SK-N-SH (cell line): ENCODE data around the gene TCFL5. TPM values are rescaled to one million over a fixed set of nuclear protein-coding genes. Genes with fewer than 3 reads are reported as not detected.

Experiments used
- CTCF ChIA-PET: fragments of 300-600, 350-600 bp; formaldehyde crosslinking; extraction: SDS; loops from one replicate; lab custom pipeline; 2021; lab: Yijun Ruan, JAX
- POLR2A ChIA-PET: fragments of 350-600 bp; sonication (Branson Sonifier 250); formaldehyde crosslinking; extraction: SDS; loops from one replicate; lab custom pipeline; 2020; ENCODE audit warnings: antibody characterized with exemption, inconsistent platforms; lab: Yijun Ruan, JAX
- DNase-seq: peaks from one replicate; pipeline ENCODE4 v3.0.0; 2012
- H2AFZ ChIP-seq: fragments of 200-600 bp; sonication (generic); 2 replicates; pipeline ENCODE4 v1.8.1; 2016; ENCODE audit warnings: antibody characterized with exemption, mild to moderate bottlenecking, low read depth
- H3F3A ChIP-seq: fragments of 200-600 bp; sonication (generic); replicated peaks from 2 replicates; pipeline ENCODE3; 2016; ENCODE audit warnings: antibody characterized with exemption, mild to moderate bottlenecking; ENCODE audit not compliant: insufficient read depth
- H3K27ac ChIP-seq, 2 experiments: fragments of 200-500 bp in 1 of 2; fragments of 200-600 bp in 1 of 2; sonication (Bioruptor generic) in 1 of 2; sonication (generic), shearing (Covaris generic) in 1 of 2; 2 replicates each; pipeline versions ENCODE4 v1.5.1 to v1.6.1; 2014 to 2016; ENCODE audit warnings: low read depth in 2 of 2, inconsistent platforms in 1 of 2, low read length in 1 of 2, mild to moderate bottlenecking in 1 of 2, mixed read lengths in 1 of 2
- H3K27me3 ChIP-seq: fragments of 200-600 bp; sonication (generic), shearing (Covaris generic); 2 replicates; pipeline ENCODE4 v1.6.1; 2016; ENCODE audit warnings: mixed run types; ENCODE audit not compliant: insufficient read depth
- H3K36me3 ChIP-seq, 2 experiments: fragments of 200-500 bp in 1 of 2; fragments of 200-600 bp in 1 of 2; sonication (Bioruptor generic) in 1 of 2; sonication (generic) in 1 of 2; replicated peaks in 1 of 2; 2 replicates each; pipeline versions ENCODE3 to v1.5.1; 2014 to 2016; ENCODE audit warnings: low read length in 1 of 2, mild to moderate bottlenecking in 1 of 2; ENCODE audit not compliant: insufficient read depth in 2 of 2, control insufficient read depth in 1 of 2
- H3K4me1 ChIP-seq, 2 experiments: fragments of 200-500 bp in 1 of 2; fragments of 200-600 bp in 1 of 2; sonication (Bioruptor generic) in 1 of 2; sonication (generic), shearing (Covaris generic) in 1 of 2; 2 replicates each; pipeline versions ENCODE4 v1.5.1 to v1.6.1; 2014 to 2016; ENCODE audit warnings: low read depth in 1 of 2, low read length in 1 of 2, mixed run types in 1 of 2; ENCODE audit not compliant: insufficient read depth in 2 of 2, control insufficient read depth in 1 of 2
- H3K4me2 ChIP-seq: fragments of 200-600 bp; sonication (generic), shearing (Covaris generic); 2 replicates; pipeline ENCODE4 v1.6.1; 2017; ENCODE audit warnings: mixed run types
- H3K4me3 ChIP-seq, 2 experiments: fragments of 200-500 bp in 1 of 2; fragments of 200-600 bp in 1 of 2; sonication (Bioruptor generic) in 1 of 2; sonication (generic), shearing (Covaris generic) in 1 of 2; 2 replicates each; pipeline versions ENCODE4 v1.5.1 to v1.8.1; 2014 to 2016; ENCODE audit warnings: low read depth in 2 of 2, inconsistent platforms in 1 of 2, low read length in 1 of 2, mild to moderate bottlenecking in 1 of 2, mixed read lengths in 1 of 2, moderate library complexity in 1 of 2
- H3K79me2 ChIP-seq: fragments of 200-600 bp; sonication (generic); 2 replicates; pipeline ENCODE4 v1.8.1; 2017; ENCODE audit warnings: mild to moderate bottlenecking; ENCODE audit not compliant: insufficient read depth
- H3K9ac ChIP-seq: fragments of 200-600 bp; sonication (generic); 2 replicates; pipeline ENCODE4 v1.6.1; 2017; ENCODE audit warnings: mixed run types
- H3K9me2 ChIP-seq: fragments of 200-600 bp; sonication (generic); 2 replicates; pipeline ENCODE4 v1.6.1; 2017; ENCODE audit warnings: mixed run types
- H3K9me3 ChIP-seq: fragments of 200-600 bp; sonication (generic); 2 replicates; pipeline ENCODE4 v1.6.1; 2017; ENCODE audit warnings: mixed run types, mild to moderate bottlenecking, moderate library complexity
- H4K20me1 ChIP-seq: fragments of 200-600 bp; sonication (generic); 2 replicates; pipeline ENCODE4 v1.6.1; 2017; ENCODE audit warnings: mild to moderate bottlenecking, mixed run types; ENCODE audit not compliant: insufficient read depth
- ELF1 ChIP-seq: IDR thresholded peaks from 2 replicates; pipeline ENCODE4 v1.4.0; 2012
- EP300 ChIP-seq, 2 experiments: IDR thresholded peaks; 2 replicates each; pipeline versions ENCODE4 v1.4.0 to v1.6.1; 2012; ENCODE audit warnings: borderline replicate concordance in 1 of 2, low read depth in 1 of 2, low read length in 1 of 2
- FOSL2 ChIP-seq: IDR thresholded peaks from 2 replicates; pipeline ENCODE4 v1.4.0; 2012; ENCODE audit warnings: low read depth, mild to moderate bottlenecking, moderate library complexity, borderline replicate concordance
- MAX ChIP-seq: IDR thresholded peaks from 2 replicates; pipeline ENCODE4 v1.4.0; 2012; ENCODE audit warnings: low read depth
- MXI1 ChIP-seq: IDR thresholded peaks from 2 replicates; pipeline ENCODE4 v1.6.1; 2012; ENCODE audit warnings: mild to moderate bottlenecking, low read depth, low read length, improper control_type of control experiment
- PBX3 ChIP-seq: IDR thresholded peaks from 2 replicates; pipeline ENCODE4; 2012
- REST ChIP-seq: IDR thresholded peaks from 2 replicates; pipeline ENCODE4 v1.6.1; 2012; ENCODE audit warnings: mild to moderate bottlenecking, low read depth, low read length, moderate library complexity
- SMC3 ChIP-seq: IDR thresholded peaks from 2 replicates; pipeline ENCODE4 v1.6.1; 2012; ENCODE audit warnings: low read depth, low read length, improper control_type of control experiment
- USF1 ChIP-seq: IDR thresholded peaks from 2 replicates; pipeline ENCODE4 v1.4.0; 2012; ENCODE audit warnings: low read depth, borderline replicate concordance
- ZBTB33 ChIP-seq: IDR thresholded peaks from 2 replicates; pipeline ENCODE4 v1.4.0; 2012; ENCODE audit warnings: low read depth, borderline replicate concordance
- WGBS: methylation state at CpG from one replicate; pipeline ENCODE4 v1.1.6; 2017; ENCODE audit warnings: low lambda C conversion rate; 5-methylcytosine and 5-hydroxymethylcytosine counted together
- polyA plus RNA-seq, 3 experiments: library from polyadenylated mRNA; depleted of rRNA; stranded (reverse); fragments of >200 nt; gene quantifications; 2 replicates each; pipeline ENCODE4 v1.2.3, GENCODE V29; 2012

The TCFL5 gene
- polyA plus RNA-seq, 1 of the 3 experiments (the other 2 are of a cell fraction): 10.1 TPM

GRCh38 chr20:62792182-62792939 is 69.3 kb downstream of the TCFL5 start:
- H3K4me1 ChIP-seq: peaks cover 18 to 25% of the 10 kb centered on the region in 2 experiments; a peak in 3 of 4 replicates
- 0 out of 2 replicates have a peak, but pooled peaks cover 4% of the 10 kb centered on the region for H4K20me1 ChIP-seq
- POLR2A ChIA-PET: interaction anchor here (0.6 to 0.7 kb wide), 2 partner anchors 118 to 150 kb away, joined by 3 read pairs; no protein-coding TSS in a partner anchor
- WGBS: 60% methylated on average over 7 of the region's 9 CpGs
- H3K36me3 ChIP-seq: no peaks in the 10 kb centered on the region
- H3K9me3 ChIP-seq: no peaks in the 10 kb centered on the region
- H3K4me3 ChIP-seq: no peak overlapping the region
- no peaks in the 10 kb centered on the region for H3K27me3 ChIP-seq
- TF ChIP-seq ELF1 (no peak), MXI1 (no peak), USF1 (no peak), PBX3 (no peak), MAX (no peak), EP300 (IDR thresholded peaks at IDR 0.05; ENCODE audit: borderline replicate concordance in 1 of 2, low read depth in 1 of 2, low read length in 1 of 2) (no peak), SMC3 (no peak), ZBTB33 (no peak), REST (no peak), FOSL2 (no peak)
- TF ChIP-seq, all 33 proteins: peak for 0
- Histone ChIP-seq H3K27ac (peak overlapping the region in 1 of 2 experiments; percentile 7; a peak in 1 of 4 replicates), H3K4me2 (no peak overlapping the region), H3F3A (peaks cover 30% of the 10 kb centered on the region), H3K9me2 (no peaks in the 10 kb centered on the region), H3K79me2 (peaks cover 6% of the 10 kb centered on the region), H3K9ac (no peak overlapping the region), H2AFZ (no peak overlapping the region)
- no peak for DNase-seq
- CTCF ChIA-PET: interaction anchor here (0.6 to 9.4 kb wide), 60 partner anchors 9 to 389 kb away, joined by 3 to 162 read pairs (median 8); partner anchors contain the start of genes NTSR1, OGFR and SLCO4A1
